LNCAP (cell line): ENCODE data around the gene SMOC1.

Source experiments
- TF ChIP-seq, protein P1 (sequence below): fragments of 450-650 bp; IDR thresholded peaks from 2 replicates; pipeline ENCODE4 v1.5.1; 2017; ENCODE audit warnings: mild to moderate bottlenecking

The SMOC1 gene

DNA sequence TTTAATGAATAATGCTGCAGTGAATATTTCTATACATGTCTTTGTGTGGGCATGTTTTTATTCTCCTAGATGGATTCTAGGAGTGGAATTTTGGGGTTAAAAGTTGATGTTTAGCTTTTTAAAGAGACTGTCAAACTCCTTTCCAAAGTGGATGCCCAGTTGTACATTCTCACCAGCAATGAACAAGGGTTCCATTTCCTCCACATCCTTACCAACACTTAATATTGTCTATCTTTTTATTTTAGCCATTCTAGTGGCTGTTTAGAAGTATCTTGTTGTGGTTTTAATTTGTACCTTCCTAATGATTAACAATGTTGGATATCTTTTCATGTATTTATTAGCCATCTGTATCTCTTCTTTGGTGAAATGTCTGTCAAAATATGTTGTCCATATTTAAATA is 109.8 kb downstream of the SMOC1 start:
- TF ChIP-seq, protein P1, sequence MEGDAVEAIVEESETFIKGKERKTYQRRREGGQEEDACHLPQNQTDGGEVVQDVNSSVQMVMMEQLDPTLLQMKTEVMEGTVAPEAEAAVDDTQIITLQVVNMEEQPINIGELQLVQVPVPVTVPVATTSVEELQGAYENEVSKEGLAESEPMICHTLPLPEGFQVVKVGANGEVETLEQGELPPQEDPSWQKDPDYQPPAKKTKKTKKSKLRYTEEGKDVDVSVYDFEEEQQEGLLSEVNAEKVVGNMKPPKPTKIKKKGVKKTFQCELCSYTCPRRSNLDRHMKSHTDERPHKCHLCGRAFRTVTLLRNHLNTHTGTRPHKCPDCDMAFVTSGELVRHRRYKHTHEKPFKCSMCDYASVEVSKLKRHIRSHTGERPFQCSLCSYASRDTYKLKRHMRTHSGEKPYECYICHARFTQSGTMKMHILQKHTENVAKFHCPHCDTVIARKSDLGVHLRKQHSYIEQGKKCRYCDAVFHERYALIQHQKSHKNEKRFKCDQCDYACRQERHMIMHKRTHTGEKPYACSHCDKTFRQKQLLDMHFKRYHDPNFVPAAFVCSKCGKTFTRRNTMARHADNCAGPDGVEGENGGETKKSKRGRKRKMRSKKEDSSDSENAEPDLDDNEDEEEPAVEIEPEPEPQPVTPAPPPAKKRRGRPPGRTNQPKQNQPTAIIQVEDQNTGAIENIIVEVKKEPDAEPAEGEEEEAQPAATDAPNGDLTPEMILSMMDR = no peak

GRCh38 chr14:69989622-69990021 is 110.4 kb downstream of the SMOC1 start:
- TF ChIP-seq, protein P1 = no peak

DNA sequence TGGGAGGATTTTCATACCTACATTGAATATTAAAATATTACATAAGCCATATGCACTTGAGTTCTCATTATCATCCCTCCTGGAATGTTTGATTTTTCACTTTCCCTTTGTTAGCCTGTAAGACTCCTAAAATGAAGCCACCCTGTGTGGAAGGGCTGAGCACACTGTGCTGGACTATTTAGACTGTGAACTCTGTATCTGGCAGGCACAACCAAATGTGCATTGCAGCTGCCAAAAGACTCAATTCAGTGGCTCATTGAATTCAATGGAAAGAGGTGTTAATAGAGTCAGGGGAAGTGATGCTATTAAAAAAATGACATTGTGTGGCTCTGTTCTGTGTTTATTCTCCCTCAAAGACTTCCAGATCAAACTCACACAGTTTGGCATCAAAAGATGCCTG is 111.1 kb downstream of the SMOC1 start:
- TF ChIP-seq, protein P1 = no peak

DNA sequence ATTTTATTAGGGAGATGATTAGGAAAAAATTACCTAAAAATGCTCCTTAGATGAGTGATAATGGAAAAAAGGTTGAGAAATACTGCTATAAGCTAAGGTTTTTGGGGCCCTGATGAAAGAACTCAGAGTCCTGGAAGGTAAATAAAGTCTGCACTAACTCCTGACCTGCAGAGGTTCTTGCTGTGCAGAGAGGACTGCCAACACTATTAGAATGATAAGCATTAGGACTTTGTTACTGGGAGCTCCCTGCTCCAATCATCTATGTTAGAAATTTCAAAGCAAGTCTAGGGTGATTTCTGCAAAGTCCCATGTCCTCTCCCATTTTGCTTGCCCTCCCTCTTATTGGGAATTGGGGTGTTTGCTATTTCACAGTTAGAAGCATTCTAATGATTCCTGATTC is 112.2 kb downstream of the SMOC1 start:
- TF ChIP-seq, protein P1 = no peak

DNA sequence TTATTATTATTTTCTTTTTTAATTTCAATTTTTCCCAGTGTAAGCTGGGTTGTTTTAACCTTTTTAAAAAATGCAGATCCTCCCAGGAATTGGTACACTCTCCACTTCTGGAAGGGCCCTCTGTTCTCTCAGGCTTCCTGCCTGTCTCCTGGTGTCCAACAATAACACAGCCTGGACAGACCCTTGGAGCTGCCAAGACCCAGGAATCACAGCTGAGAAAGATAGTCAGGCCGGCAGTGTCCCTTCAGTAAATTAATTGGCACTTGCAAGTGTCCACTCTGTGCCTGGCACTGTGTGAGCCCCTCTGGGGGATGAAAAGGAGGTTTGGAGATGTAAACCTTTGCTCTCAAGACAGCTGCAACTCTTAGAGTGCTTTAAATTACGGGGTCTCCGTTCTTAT is 113.3 kb downstream of the SMOC1 start:
- TF ChIP-seq, protein P1 = no peak

DNA sequence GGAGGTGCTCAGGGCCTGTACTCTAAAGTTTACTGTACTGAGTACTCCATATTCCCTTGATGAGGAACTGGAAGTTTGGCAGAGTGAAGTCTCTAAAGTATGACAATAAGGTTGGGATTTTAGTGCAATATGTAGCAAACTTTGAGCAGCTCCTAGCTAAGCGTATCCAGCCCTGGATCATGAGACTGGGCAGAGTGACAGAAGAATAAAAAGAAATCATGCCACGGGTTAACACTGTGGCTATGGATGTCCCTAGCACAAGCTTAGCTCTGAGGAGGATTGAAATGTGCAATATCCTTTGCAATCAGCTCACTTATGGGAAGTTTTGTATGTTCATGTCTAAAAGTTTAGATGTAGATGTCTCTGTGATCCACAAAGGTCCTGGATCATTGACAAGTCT is 114.1 kb downstream of the SMOC1 start:
- TF ChIP-seq, protein P1 = no peak

DNA sequence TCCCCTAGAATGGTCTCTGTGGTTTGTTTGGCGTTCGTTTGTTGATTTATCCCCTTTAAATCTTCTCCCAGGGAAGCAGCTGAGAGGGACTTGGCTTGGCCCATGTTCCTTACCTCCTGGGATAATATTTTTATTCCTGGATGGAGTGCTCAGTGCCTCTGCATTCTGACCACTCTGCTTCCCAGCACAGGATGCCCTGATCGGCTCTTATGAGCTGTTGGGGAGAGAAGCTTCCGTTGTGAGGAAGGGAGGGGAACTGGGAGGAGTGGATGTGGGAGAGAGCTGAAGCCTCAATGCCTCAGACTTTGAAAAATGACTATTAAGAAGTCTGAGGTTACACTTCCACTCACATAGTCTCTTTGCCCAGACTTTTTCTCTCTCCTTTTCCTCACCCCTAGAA is 114.8 kb downstream of the SMOC1 start:
- TF ChIP-seq, protein P1 = no peak

DNA sequence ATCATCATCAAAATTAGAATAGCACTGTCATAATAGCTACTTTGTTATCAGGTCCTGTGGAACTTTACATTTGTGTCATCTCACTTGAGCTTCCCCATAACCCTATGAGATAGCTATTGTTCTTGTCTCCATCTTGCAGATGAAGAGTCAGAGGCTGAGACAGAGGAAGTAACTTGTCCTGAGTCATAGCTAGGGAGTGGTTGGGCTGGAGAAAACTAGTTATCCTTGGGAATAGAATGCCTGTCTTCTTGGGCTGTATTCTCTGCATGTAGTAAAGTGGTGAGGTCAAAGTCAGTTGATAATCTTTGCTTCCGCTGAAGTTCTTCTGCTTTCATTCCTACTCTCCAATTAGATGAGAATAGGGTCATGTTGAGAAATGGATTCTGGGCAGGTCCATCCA is 117.0 kb downstream of the SMOC1 start:
- TF ChIP-seq, protein P1 = no peak
